Measurements from ENCODE around the gene TNRC6B.
A peak's percentile ranks its signal among the peaks of the same experiment; 100 is the strongest.
"Not testable (repeated sequence)": the region's sequence is repeated elsewhere in the genome, so short reads cannot be mapped to it uniquely, and the experiment has no call there.

Gene TNRC6B
- 322 to 440 (median 326) reads per million in 3 donors for total RNA-seq

- Histone ChIP-seq H3K27ac (ENCODE audit: insufficient read depth, low read length, poor library complexity, severe bottlenecking) (peak within 1 kb of the TSS; percentile 80), H3K27me3 (replicated peaks; ENCODE audit: control insufficient read depth, insufficient read depth, low read length, poor library complexity, severe bottlenecking) (no peaks in the 10 kb centered on the region), H3K9me3 (ENCODE audit: control insufficient read depth, low read length) (no peaks in the 10 kb centered on the region), H3K4me1 (ENCODE audit: control insufficient read depth, insufficient read depth, low read length, poor library complexity, severe bottlenecking) (peaks cover 28% of the 10 kb centered on the region), H3K36me3 (ENCODE audit: control insufficient read depth, insufficient read depth, low read length) (no peaks in the 10 kb centered on the region), H3K4me3 (ENCODE audit: insufficient read depth, low read depth, low read length, poor library complexity, severe bottlenecking) (peak within 1 kb of the TSS; percentile 70)
- DNase-seq, result peak; percentile 51 to 76 (median 63)
Observed at GRCh38 chr22:40177738-40178416, at the start of gene TNRC6B. TNRC6B (plus strand) TSS chr22:40177925; CDS start chr22:40178136, 211 bp downstream.

GRCh38 chr22:40128989-40129388, 48.7 kb upstream of the TNRC6B start:
- Histone ChIP-seq H3K9me3 (ENCODE audit: control insufficient read depth, low read length) (no peaks in the 10 kb centered on the region), H3K4me3 (ENCODE audit: insufficient read depth, low read depth, low read length, poor library complexity, severe bottlenecking) (no peak overlapping the region), H3K36me3 (ENCODE audit: control insufficient read depth, insufficient read depth, low read length) (peaks cover 36% of the 10 kb centered on the region), H3K4me1 (ENCODE audit: control insufficient read depth, insufficient read depth, low read length, poor library complexity, severe bottlenecking) (no peaks in the 10 kb centered on the region), H3K27ac (ENCODE audit: insufficient read depth, low read length, poor library complexity, severe bottlenecking) (no peak overlapping the region), H3K27me3 (replicated peaks; ENCODE audit: control insufficient read depth, insufficient read depth, low read length, poor library complexity, severe bottlenecking) (no peaks in the 10 kb centered on the region)
- DNase-seq, result no peak

GRCh38 chr22:40137132-40137531, 40.6 kb upstream of the TNRC6B start:
- no peak for DNase-seq
- Histone ChIP-seq H3K4me3 (ENCODE audit: insufficient read depth, low read depth, low read length, poor library complexity, severe bottlenecking) (no peak overlapping the region), H3K36me3 (ENCODE audit: control insufficient read depth, insufficient read depth, low read length) (peaks cover 16% of the 10 kb centered on the region)

GRCh38 chr22:40138866-40139265, 38.9 kb upstream of the TNRC6B start:
- H3K4me1 ChIP-seq (ENCODE audit: control insufficient read depth, insufficient read depth, low read length, poor library complexity, severe bottlenecking), result no peaks in the 10 kb centered on the region
- H3K27me3 ChIP-seq (replicated peaks; ENCODE audit: control insufficient read depth, insufficient read depth, low read length, poor library complexity, severe bottlenecking), result no peaks in the 10 kb centered on the region
- no peak overlapping the region for H3K27ac ChIP-seq (ENCODE audit: insufficient read depth, low read length, poor library complexity, severe bottlenecking)
- H3K4me3 ChIP-seq (ENCODE audit: insufficient read depth, low read depth, low read length, poor library complexity, severe bottlenecking), result no peak overlapping the region
- DNase-seq, result no peak
- H3K9me3 ChIP-seq (ENCODE audit: control insufficient read depth, low read length), result no peaks in the 10 kb centered on the region
- peaks cover 11% of the 10 kb centered on the region for H3K36me3 ChIP-seq (ENCODE audit: control insufficient read depth, insufficient read depth, low read length)

More at GRCh38 chr22:40137132-40137531, 40.6 kb upstream of the TNRC6B start:
- H3K27ac ChIP-seq (ENCODE audit: insufficient read depth, low read length, poor library complexity, severe bottlenecking), result no peak overlapping the region
- no peaks in the 10 kb centered on the region for H3K9me3 ChIP-seq (ENCODE audit: control insufficient read depth, low read length)
- H3K4me1 ChIP-seq (ENCODE audit: control insufficient read depth, insufficient read depth, low read length, poor library complexity, severe bottlenecking), result no peaks in the 10 kb centered on the region
- H3K27me3 ChIP-seq (replicated peaks; ENCODE audit: control insufficient read depth, insufficient read depth, low read length, poor library complexity, severe bottlenecking), result no peaks in the 10 kb centered on the region

- H3K9me3 ChIP-seq (ENCODE audit: control insufficient read depth, low read length), result no peaks in the 10 kb centered on the region
Observed at GRCh38 chr22:40147388-40148176, 30.1 kb upstream of the TNRC6B start.

GRCh38 chr22:40153192-40153591, 24.5 kb upstream of the TNRC6B start:
- Histone ChIP-seq H3K4me3 (ENCODE audit: insufficient read depth, low read depth, low read length, poor library complexity, severe bottlenecking) (no peak overlapping the region), H3K27me3 (replicated peaks; ENCODE audit: control insufficient read depth, insufficient read depth, low read length, poor library complexity, severe bottlenecking) (no peaks in the 10 kb centered on the region), H3K9me3 (ENCODE audit: control insufficient read depth, low read length) (no peaks in the 10 kb centered on the region), H3K36me3 (ENCODE audit: control insufficient read depth, insufficient read depth, low read length) (peaks cover 12% of the 10 kb centered on the region), H3K27ac (ENCODE audit: insufficient read depth, low read length, poor library complexity, severe bottlenecking) (no peak overlapping the region), H3K4me1 (ENCODE audit: control insufficient read depth, insufficient read depth, low read length, poor library complexity, severe bottlenecking) (no peaks in the 10 kb centered on the region)
- no peak for DNase-seq

More at GRCh38 chr22:40147388-40148176, 30.1 kb upstream of the TNRC6B start:
- no peak overlapping the region for H3K4me3 ChIP-seq (ENCODE audit: insufficient read depth, low read depth, low read length, poor library complexity, severe bottlenecking)
- H3K27me3 ChIP-seq (replicated peaks; ENCODE audit: control insufficient read depth, insufficient read depth, low read length, poor library complexity, severe bottlenecking), result no peaks in the 10 kb centered on the region
- H3K27ac ChIP-seq (ENCODE audit: insufficient read depth, low read length, poor library complexity, severe bottlenecking), result no peak overlapping the region
- DNase-seq, result no peak
- peaks cover 3% of the 10 kb centered on the region for H3K36me3 ChIP-seq (ENCODE audit: control insufficient read depth, insufficient read depth, low read length)
- no peaks in the 10 kb centered on the region for H3K4me1 ChIP-seq (ENCODE audit: control insufficient read depth, insufficient read depth, low read length, poor library complexity, severe bottlenecking)

- H3K4me1 ChIP-seq (ENCODE audit: control insufficient read depth, insufficient read depth, low read length, poor library complexity, severe bottlenecking), result no peaks in the 10 kb centered on the region
- no peak overlapping the region for H3K4me3 ChIP-seq (ENCODE audit: insufficient read depth, low read depth, low read length, poor library complexity, severe bottlenecking)
- H3K36me3 ChIP-seq (ENCODE audit: control insufficient read depth, insufficient read depth, low read length), result peaks cover 12% of the 10 kb centered on the region
- no peaks in the 10 kb centered on the region for H3K9me3 ChIP-seq (ENCODE audit: control insufficient read depth, low read length)
- DNase-seq, result no peak
- H3K27ac ChIP-seq (ENCODE audit: insufficient read depth, low read length, poor library complexity, severe bottlenecking), result no peak overlapping the region
- H3K27me3 ChIP-seq (replicated peaks; ENCODE audit: control insufficient read depth, insufficient read depth, low read length, poor library complexity, severe bottlenecking), result no peaks in the 10 kb centered on the region
Observed at GRCh38 chr22:40153705-40154104, 24.0 kb upstream of the TNRC6B start.

GRCh38 chr22:40156001-40156516, 21.7 kb upstream of the TNRC6B start:
- Histone ChIP-seq H3K9me3 (ENCODE audit: control insufficient read depth, low read length) (no peaks in the 10 kb centered on the region), H3K4me1 (ENCODE audit: control insufficient read depth, insufficient read depth, low read length, poor library complexity, severe bottlenecking) (no peaks in the 10 kb centered on the region), H3K27ac (ENCODE audit: insufficient read depth, low read length, poor library complexity, severe bottlenecking) (no peak overlapping the region), H3K27me3 (replicated peaks; ENCODE audit: control insufficient read depth, insufficient read depth, low read length, poor library complexity, severe bottlenecking) (no peaks in the 10 kb centered on the region), H3K36me3 (ENCODE audit: control insufficient read depth, insufficient read depth, low read length) (peaks cover 12% of the 10 kb centered on the region), H3K4me3 (ENCODE audit: insufficient read depth, low read depth, low read length, poor library complexity, severe bottlenecking) (no peak overlapping the region)
- no peak for DNase-seq

- H3K27ac ChIP-seq (ENCODE audit: insufficient read depth, low read length, poor library complexity, severe bottlenecking); H3K27me3 ChIP-seq (replicated peaks; ENCODE audit: control insufficient read depth, insufficient read depth, low read length, poor library complexity, severe bottlenecking); DNase-seq; H3K4me1 ChIP-seq (ENCODE audit: control insufficient read depth, insufficient read depth, low read length, poor library complexity, severe bottlenecking); H3K9me3 ChIP-seq (ENCODE audit: control insufficient read depth, low read length); H3K4me3 ChIP-seq (ENCODE audit: insufficient read depth, low read depth, low read length, poor library complexity, severe bottlenecking): not testable (repeated sequence)
- H3K36me3 ChIP-seq (ENCODE audit: control insufficient read depth, insufficient read depth, low read length), result peaks cover 13% of the 10 kb centered on the region
Observed at GRCh38 chr22:40156682-40157081, 21.0 kb upstream of the TNRC6B start.

Measured in effector memory CD4-positive, alpha-beta T cell (primary cell).